ENCODE data around the gene NRCAM. TPM values are rescaled to one million over a fixed set of nuclear protein-coding genes. Genes with fewer than 3 reads are reported as not detected.
A peak's percentile ranks its signal among the peaks of the same experiment; 100 is the strongest.

Gene NRCAM
- total and polyA plus RNA-seq, 2 of the 13 experiments (the other 11 are each of a cell fraction or from before 2014, with no cell fraction given): 0.31 to 0.33 TPM

- H3K4me1 ChIP-seq (ENCODE audit: insufficient read depth, low read length): peaks cover 30% of the 10 kb centered on the region
- H3K36me3 ChIP-seq (replicated peaks in 1 of 2; ENCODE audit: control insufficient read depth in 1 of 2, insufficient read depth in 2 of 2, low read length in 2 of 2): no peaks in the 10 kb centered on the region
- 0% methylated on average over 1 of the region's 2 CpGs for WGBS (ENCODE audit: low lambda C conversion rate)
- H3K27me3 ChIP-seq (ENCODE audit: control insufficient read depth in 1 of 2, insufficient read depth in 2 of 2, low read length in 2 of 2): no peaks in the 10 kb centered on the region
- H3K9ac ChIP-seq (ENCODE audit: insufficient read depth, low read depth, low read length): no peak overlapping the region
- DNase-seq (ENCODE audit: low spot score): peak; percentile 27
- intact Hi-C loops (cut with micrococcal nuclease; ENCODE audit: unreplicated experiment): no loop called here
- H3K9me3 ChIP-seq (ENCODE audit: low read length): no peaks in the 10 kb centered on the region
- no peak overlapping the region for H2AFZ ChIP-seq (ENCODE audit: low read length)
- peak; percentile 75 for ATAC-seq
- no TSS peak for BruUV-seq (replicated peaks)
- no peak overlapping the region for H3K4me3 ChIP-seq (replicated peaks in 1 of 3; ENCODE audit: insufficient read depth in 1 of 3, low read depth in 2 of 3, low read length in 3 of 3)
- FAIRE-seq: no peak
- no peak overlapping the region for H3K4me2 ChIP-seq (ENCODE audit: low read depth, low read length)
- H3K79me2 ChIP-seq (ENCODE audit: insufficient read depth, low read length): no peaks in the 10 kb centered on the region
- ChIA-PET CTCF (ENCODE audit: low intra/inter-chr PET ratio, low total read pairs) (no interaction called here), POLR2A (no interaction called here)
- H3K27ac ChIP-seq (ENCODE audit: extremely low read length, insufficient read depth, low read length): no peak overlapping the region
- H4K20me1 ChIP-seq (ENCODE audit: insufficient read depth, low read length): no peaks in the 10 kb centered on the region
- in situ Hi-C loops (cut with HindIII; ENCODE audit: extremely low pct_ligation_motif_present, low pct_unique_long_range_greater_than_20kb): no loop called here
- TF ChIP-seq, protein P1, sequence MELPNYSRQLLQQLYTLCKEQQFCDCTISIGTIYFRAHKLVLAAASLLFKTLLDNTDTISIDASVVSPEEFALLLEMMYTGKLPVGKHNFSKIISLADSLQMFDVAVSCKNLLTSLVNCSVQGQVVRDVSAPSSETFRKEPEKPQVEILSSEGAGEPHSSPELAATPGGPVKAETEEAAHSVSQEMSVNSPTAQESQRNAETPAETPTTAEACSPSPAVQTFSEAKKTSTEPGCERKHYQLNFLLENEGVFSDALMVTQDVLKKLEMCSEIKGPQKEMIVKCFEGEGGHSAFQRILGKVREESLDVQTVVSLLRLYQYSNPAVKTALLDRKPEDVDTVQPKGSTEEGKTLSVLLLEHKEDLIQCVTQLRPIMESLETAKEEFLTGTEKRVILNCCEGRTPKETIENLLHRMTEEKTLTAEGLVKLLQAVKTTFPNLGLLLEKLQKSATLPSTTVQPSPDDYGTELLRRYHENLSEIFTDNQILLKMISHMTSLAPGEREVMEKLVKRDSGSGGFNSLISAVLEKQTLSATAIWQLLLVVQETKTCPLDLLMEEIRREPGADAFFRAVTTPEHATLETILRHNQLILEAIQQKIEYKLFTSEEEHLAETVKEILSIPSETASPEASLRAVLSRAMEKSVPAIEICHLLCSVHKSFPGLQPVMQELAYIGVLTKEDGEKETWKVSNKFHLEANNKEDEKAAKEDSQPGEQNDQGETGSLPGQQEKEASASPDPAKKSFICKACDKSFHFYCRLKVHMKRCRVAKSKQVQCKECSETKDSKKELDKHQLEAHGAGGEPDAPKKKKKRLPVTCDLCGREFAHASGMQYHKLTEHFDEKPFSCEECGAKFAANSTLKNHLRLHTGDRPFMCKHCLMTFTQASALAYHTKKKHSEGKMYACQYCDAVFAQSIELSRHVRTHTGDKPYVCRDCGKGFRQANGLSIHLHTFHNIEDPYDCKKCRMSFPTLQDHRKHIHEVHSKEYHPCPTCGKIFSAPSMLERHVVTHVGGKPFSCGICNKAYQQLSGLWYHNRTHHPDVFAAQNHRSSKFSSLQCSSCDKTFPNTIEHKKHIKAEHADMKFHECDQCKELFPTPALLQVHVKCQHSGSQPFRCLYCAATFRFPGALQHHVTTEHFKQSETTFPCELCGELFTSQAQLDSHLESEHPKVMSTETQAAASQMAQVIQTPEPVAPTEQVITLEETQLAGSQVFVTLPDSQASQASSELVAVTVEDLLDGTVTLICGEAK (IDR thresholded peaks at IDR 0.05): no peak
- TF ChIP-seq, protein P1 (CRISPR knock-in tag; IDR thresholded peaks at IDR 0.05): no peak
- TF ChIP-seq HDAC2 (CRISPR knock-in tag; IDR thresholded peaks at IDR 0.05) (peak; percentile 40; the same call in 1 of the 2 replicates), ZSCAN31 (CRISPR knock-in tag; IDR thresholded peaks at IDR 0.05; ENCODE audit: low read depth) (no peak), PAXIP1 (CRISPR knock-in tag; conservative IDR thresholded peaks at IDR 0.05) (no peak), RAD51 (IDR thresholded peaks at IDR 0.05; ENCODE audit: borderline replicate concordance) (no peak), XBP1 (CRISPR knock-in tag; IDR thresholded peaks at IDR 0.05) (no peak), ZNF331 (CRISPR knock-in tag; IDR thresholded peaks at IDR 0.05) (peak; percentile 63), TEAD3 (CRISPR knock-in tag; optimal IDR thresholded peaks at IDR 0.05; ENCODE audit: borderline replicate concordance) (peak; percentile 91), RBM39 (IDR thresholded peaks at IDR 0.05; ENCODE audit: low read depth, low read length, poor library complexity, severe bottlenecking) (no peak), ZNF317 (CRISPR knock-in tag; IDR thresholded peaks at IDR 0.05) (no peak), ERF (CRISPR knock-in tag; IDR thresholded peaks at IDR 0.05) (0 out of 2 replicates have a peak, but pooled peaks have one; percentile 28), FOXA1 (IDR thresholded peaks at IDR 0.05) (no peak), FOXA1 (CRISPR knock-in tag; IDR thresholded peaks at IDR 0.05) (0 out of 2 replicates have a peak, but pooled peaks have one; percentile 8)
Observed at GRCh38 chr7:108347616-108348015, 108.6 kb downstream of the NRCAM start.

Data from HepG2 (cell line).